SK-N-MC (cell line): ENCODE measurements around the gene THADA.

Source experiments
- EZH2 ChIP-seq: fragments of 200-600 bp; sonication (generic); IDR thresholded peaks from one replicate; pipeline ENCODE4 v1.6.1; 2017; ENCODE audit warnings: antibody characterized with exemption
- FOXP2 ChIP-seq: optimal IDR thresholded peaks from 2 replicates; pipeline ENCODE3; 2011; ENCODE audit warnings: mild to moderate bottlenecking, moderate library complexity; ENCODE audit not compliant: insufficient read depth; ENCODE audit errors: extremely low read length, control extremely low read depth
- POLR2AphosphoS5 ChIP-seq: IDR thresholded peaks from 2 replicates; pipeline ENCODE4 v1.6.1; 2012; ENCODE audit warnings: mild to moderate bottlenecking, low read depth, low read length, borderline replicate concordance

GRCh38 chr2:43634604-43635306 lies 38.9 kb upstream of the THADA start:
- TF ChIP-seq EZH2 (no peak), POLR2AphosphoS5 (no peak), FOXP2 (no peak)
